ENCODE data around the gene JAKMIP1.

Gene JAKMIP1

DNA sequence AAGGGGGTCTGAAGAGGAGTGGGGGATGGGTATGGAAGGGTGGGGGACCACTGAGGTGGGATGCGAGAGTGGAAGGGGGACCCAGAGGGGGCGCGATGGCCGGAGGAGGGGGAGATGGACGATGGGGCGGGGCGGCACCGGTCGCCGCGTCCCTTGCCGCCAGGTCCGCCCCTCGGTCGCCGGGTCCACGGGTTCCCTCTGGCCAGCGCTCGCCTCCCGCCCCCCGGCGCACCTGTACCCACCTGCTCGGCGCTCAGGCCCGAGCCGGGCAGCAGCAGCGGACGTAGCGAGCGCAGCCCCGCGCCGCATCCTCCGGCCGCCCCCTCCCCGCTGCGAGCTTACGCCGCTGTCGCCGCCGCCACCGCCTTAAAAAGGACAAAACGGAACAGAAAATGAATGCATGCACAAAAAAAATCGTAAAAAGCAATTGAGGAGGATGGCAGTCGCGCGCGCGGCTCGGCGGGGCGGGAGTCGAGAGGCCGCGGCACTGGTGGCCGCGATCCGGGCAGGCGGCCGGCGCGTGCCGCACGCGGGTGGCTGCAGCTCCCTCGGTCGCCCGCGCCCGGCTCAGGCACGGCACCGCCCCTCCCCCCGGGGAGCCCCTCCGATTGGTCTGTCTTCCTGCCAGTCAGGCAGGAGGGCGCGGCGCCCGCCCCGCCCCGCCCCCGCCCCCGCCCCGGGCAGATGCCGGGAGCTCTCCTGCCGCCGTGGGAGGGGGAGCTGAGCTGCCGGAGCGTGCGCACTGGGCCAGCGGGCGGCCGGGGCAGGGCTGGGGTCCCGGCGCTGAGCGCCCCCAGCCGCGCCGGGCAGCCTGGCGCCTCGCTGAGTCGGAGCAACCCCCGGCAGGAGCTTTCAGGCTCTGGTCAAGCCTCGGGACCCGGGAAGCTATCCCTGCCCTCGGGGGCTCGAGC lies at the start of gene JAKMIP1:
TSS of gene JAKMIP1 (minus strand) at position 539 of the 911 bp plus-strand sequence. CDS start 87,699 bp downstream, outside the sequence.
- TF ChIP-seq FOXM1 (IDR thresholded peaks at IDR 0.05; ENCODE audit: borderline replicate concordance) (no peak), L3MBTL2 (conservative IDR thresholded peaks at IDR 0.05) (0 out of 2 replicates have a peak, but pooled peaks have one; percentile 13), ELF4 (IDR thresholded peaks at IDR 0.05) (no peak), TARDBP (IDR thresholded peaks at IDR 0.05) (no peak), ARNT (IDR thresholded peaks at IDR 0.05) (peak; percentile 18; the same call in 1 of the 2 replicates), FOXK2 (IDR thresholded peaks at IDR 0.05) (no peak), FOXA1 (IDR thresholded peaks at IDR 0.05) (no peak), CTBP1 (IDR thresholded peaks at IDR 0.05; ENCODE audit: borderline replicate concordance) (no peak), SUZ12 (IDR thresholded peaks at IDR 0.05) (no peak), ZNF384 (IDR thresholded peaks at IDR 0.05) (no peak)
- TF ChIP-seq, protein P1, sequence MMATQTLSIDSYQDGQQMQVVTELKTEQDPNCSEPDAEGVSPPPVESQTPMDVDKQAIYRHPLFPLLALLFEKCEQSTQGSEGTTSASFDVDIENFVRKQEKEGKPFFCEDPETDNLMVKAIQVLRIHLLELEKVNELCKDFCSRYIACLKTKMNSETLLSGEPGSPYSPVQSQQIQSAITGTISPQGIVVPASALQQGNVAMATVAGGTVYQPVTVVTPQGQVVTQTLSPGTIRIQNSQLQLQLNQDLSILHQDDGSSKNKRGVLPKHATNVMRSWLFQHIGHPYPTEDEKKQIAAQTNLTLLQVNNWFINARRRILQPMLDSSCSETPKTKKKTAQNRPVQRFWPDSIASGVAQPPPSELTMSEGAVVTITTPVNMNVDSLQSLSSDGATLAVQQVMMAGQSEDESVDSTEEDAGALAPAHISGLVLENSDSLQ (IDR thresholded peaks at IDR 0.05), result peak; percentile 66
- CTCF ChIA-PET, result interaction anchor here (0.7 to 1.2 kb wide), 2 partner anchors 10 to 51 kb away, joined by 3 read pairs; no protein-coding TSS in a partner anchor
- DNase-seq (ENCODE audit: extremely low spot score), result peak; percentile 99
- POLR2A ChIA-PET, result interaction anchor here (1.1 to 1.2 kb wide), 2 partner anchors 8 to 68 kb away, joined by 3 read pairs; no protein-coding TSS in a partner anchor

GRCh38 chr4:6248394-6248793 lies 48.0 kb upstream of the JAKMIP1 start:
- no peak for TF ChIP-seq L3MBTL2 (conservative IDR thresholded peaks at IDR 0.05)
- TF ChIP-seq HDGF (IDR thresholded peaks at IDR 0.05; ENCODE audit: borderline replicate concordance), result no peak
- TF ChIP-seq TARDBP (IDR thresholded peaks at IDR 0.05), result no peak
- TF ChIP-seq SUZ12 (IDR thresholded peaks at IDR 0.05), result no peak
- no peak for TF ChIP-seq ZNF384 (IDR thresholded peaks at IDR 0.05)
- no peak for TF ChIP-seq LEF1 (IDR thresholded peaks at IDR 0.05; ENCODE audit: borderline replicate concordance)
- no peak for TF ChIP-seq FOXK2 (IDR thresholded peaks at IDR 0.05)
- TF ChIP-seq CTBP1 (IDR thresholded peaks at IDR 0.05; ENCODE audit: borderline replicate concordance), result no peak
- no peak for TF ChIP-seq BHLHE40 (IDR thresholded peaks at IDR 0.05; ENCODE audit: borderline replicate concordance)
- TF ChIP-seq ARNT (IDR thresholded peaks at IDR 0.05), result no peak
- no peak for TF ChIP-seq FOXA1 (IDR thresholded peaks at IDR 0.05)
- no peak for TF ChIP-seq ELF4 (IDR thresholded peaks at IDR 0.05)
- TF ChIP-seq, protein P1 (IDR thresholded peaks at IDR 0.05), result no peak
- TF ChIP-seq FOXM1 (IDR thresholded peaks at IDR 0.05; ENCODE audit: borderline replicate concordance), result no peak
- no peak for TF ChIP-seq NFRKB (IDR thresholded peaks at IDR 0.05)
- TF ChIP-seq SP1 (IDR thresholded peaks at IDR 0.05), result no peak
- POLR2A ChIA-PET, result interaction anchor here (1.5 kb wide), 1 partner anchor 21 kb away, joined by 4 read pairs; the partner anchor contains the start of gene WFS1
- no peak for DNase-seq (ENCODE audit: extremely low spot score)
- CTCF ChIA-PET, result interaction anchor here (0.8 to 8.1 kb wide), 2 partner anchors 82 to 298 kb away, joined by 3 to 149 read pairs; no protein-coding TSS in a partner anchor

- CTCF ChIA-PET, result no interaction called here
- DNase-seq (ENCODE audit: extremely low spot score), result no peak
Observed at GRCh38 chr4:6246170-6246634, 45.9 kb upstream of the JAKMIP1 start.

GRCh38 chr4:6245246-6246169 lies 45.2 kb upstream of the JAKMIP1 start:
- TF ChIP-seq FOXK2 (IDR thresholded peaks at IDR 0.05), result no peak
- TF ChIP-seq BHLHE40 (IDR thresholded peaks at IDR 0.05; ENCODE audit: borderline replicate concordance), result no peak
- TF ChIP-seq SUZ12 (IDR thresholded peaks at IDR 0.05), result no peak
- TF ChIP-seq L3MBTL2 (conservative IDR thresholded peaks at IDR 0.05), result no peak
- no peak for TF ChIP-seq ELF4 (IDR thresholded peaks at IDR 0.05)
- no peak for TF ChIP-seq FOXA1 (IDR thresholded peaks at IDR 0.05)
- TF ChIP-seq HDGF (IDR thresholded peaks at IDR 0.05; ENCODE audit: borderline replicate concordance), result no peak
- TF ChIP-seq ZNF384 (IDR thresholded peaks at IDR 0.05), result no peak
- TF ChIP-seq SP1 (IDR thresholded peaks at IDR 0.05), result no peak
- ChIA-PET CTCF (no interaction called here), POLR2A (no interaction called here)
- no peak for DNase-seq (ENCODE audit: extremely low spot score)

More at GRCh38 chr4:6246170-6246634, 45.9 kb upstream of the JAKMIP1 start:
- POLR2A ChIA-PET, result no interaction called here
- TF ChIP-seq CTBP1 (IDR thresholded peaks at IDR 0.05; ENCODE audit: borderline replicate concordance) (no peak), LEF1 (IDR thresholded peaks at IDR 0.05; ENCODE audit: borderline replicate concordance) (no peak), ELF4 (IDR thresholded peaks at IDR 0.05) (no peak)

DNA sequence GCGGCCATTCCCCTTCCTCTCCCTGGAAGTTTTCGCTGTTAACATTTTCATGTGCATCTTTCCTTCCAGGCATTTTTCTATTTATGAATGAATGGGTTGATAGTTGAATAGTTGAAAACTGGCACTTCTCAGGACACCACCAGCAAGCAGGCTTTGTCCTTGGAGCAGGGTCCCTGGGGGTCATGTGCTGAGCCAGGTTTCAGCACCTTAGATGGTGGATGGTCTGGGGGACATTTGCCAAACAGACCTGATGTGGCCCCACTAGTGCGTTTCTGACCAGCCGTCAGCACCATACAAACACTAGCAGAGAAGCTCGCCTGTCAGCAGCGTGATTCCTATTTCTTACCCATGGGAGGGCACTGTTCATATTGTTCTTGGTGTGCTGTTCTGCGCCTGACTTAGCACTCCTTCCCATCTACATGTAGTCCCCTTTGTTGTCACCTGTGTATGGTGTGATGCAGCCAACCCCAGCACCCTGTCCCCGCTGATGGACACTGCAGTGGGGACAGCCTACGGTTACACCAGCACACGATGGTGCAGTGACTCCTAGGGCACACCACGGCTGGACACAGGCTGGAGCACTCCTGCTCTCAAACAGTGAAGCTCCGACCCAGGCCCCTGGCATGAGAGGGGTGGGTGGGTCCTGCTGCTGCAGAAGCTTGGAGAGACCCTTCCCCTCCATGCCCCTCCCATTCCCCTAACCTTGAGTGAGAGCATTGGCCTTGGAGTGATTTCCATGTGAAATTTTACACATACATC lies 42.1 kb upstream of the JAKMIP1 start:
- ChIA-PET POLR2A (no interaction called here), CTCF (no interaction called here)
- no peak for DNase-seq (ENCODE audit: extremely low spot score)
- no peak for TF ChIP-seq TARDBP (IDR thresholded peaks at IDR 0.05)
- TF ChIP-seq L3MBTL2 (conservative IDR thresholded peaks at IDR 0.05), result no peak
- TF ChIP-seq SUZ12 (IDR thresholded peaks at IDR 0.05), result no peak
- no peak for TF ChIP-seq ZNF384 (IDR thresholded peaks at IDR 0.05)
- TF ChIP-seq ARNT (IDR thresholded peaks at IDR 0.05), result no peak
- TF ChIP-seq FOXM1 (IDR thresholded peaks at IDR 0.05; ENCODE audit: borderline replicate concordance), result no peak
- no peak for TF ChIP-seq BHLHE40 (IDR thresholded peaks at IDR 0.05; ENCODE audit: borderline replicate concordance)
- TF ChIP-seq, protein P1 (IDR thresholded peaks at IDR 0.05), result no peak
- TF ChIP-seq ELF4 (IDR thresholded peaks at IDR 0.05), result no peak
- no peak for TF ChIP-seq SP1 (IDR thresholded peaks at IDR 0.05)
- TF ChIP-seq FOXA1 (IDR thresholded peaks at IDR 0.05), result no peak
- TF ChIP-seq FOXK2 (IDR thresholded peaks at IDR 0.05), result no peak
- TF ChIP-seq NFRKB (IDR thresholded peaks at IDR 0.05), result no peak
- TF ChIP-seq CTBP1 (IDR thresholded peaks at IDR 0.05; ENCODE audit: borderline replicate concordance), result no peak
